22Rv1 (cell line): ENCODE results near the gene P4HB.
"Not testable (repeated sequence)": the region's sequence is repeated elsewhere in the genome, so short reads cannot be mapped to it uniquely, and the experiment has no call there.

Experiments
- H3K27ac ChIP-seq: fragments of 450-650 bp; 2 replicates; pipeline ENCODE4 v1.5.1; 2017
- CTCF ChIP-seq: fragments of 450-650 bp; IDR thresholded peaks from 2 replicates; pipeline ENCODE4 v1.5.1; 2017; ENCODE audit warnings: mild to moderate bottlenecking
- ZFX ChIP-seq: fragments of 450-650 bp; IDR thresholded peaks from 2 replicates; pipeline ENCODE4 v1.6.1; 2017; ENCODE audit warnings: antibody characterized with exemption, borderline replicate concordance

P4HB gene

DNA sequence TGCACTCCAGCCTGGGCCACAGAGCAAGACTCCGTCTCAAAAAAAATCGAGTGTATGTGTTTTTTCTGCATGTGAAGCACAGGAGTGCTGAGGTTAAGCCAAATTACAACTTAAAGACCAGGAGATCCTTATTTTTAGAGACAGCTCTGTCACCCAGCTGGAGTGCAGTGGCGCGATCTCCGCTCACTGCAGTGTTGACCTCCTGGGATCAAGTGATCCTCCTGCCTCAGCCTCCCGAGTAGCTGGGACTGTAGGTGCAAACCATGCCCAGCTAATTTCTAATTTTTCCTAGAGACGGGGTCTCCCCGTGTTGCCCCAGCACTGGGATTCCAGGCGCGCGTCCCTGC, 18.0 kb downstream of the P4HB start:
- H3K27ac ChIP-seq: 0 out of 2 replicates have a peak overlapping the region, but pooled peaks have one; percentile 7
- TF ChIP-seq CTCF: no peak
- no peak for TF ChIP-seq ZFX

DNA sequence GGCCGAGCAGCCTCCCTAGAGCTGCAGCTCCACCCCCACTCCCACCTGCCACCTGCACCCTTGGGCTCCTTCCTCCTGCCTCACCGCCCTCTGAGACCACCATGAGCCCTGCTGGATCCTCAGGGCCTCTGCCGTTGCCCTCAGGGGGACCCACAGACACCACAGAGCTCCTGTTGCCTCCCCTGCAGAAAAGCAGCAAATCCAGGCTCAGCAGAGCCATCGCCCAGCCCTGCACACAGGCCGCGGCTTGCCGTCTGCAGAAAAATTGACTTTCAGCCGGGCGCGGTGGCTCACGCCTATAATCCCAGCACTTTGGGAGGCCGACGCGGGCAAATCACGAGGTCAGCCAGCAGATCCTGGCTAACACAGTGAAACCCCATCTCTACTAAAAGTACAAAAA, 18.5 kb downstream of the P4HB start:
- H3K27ac ChIP-seq: no peak overlapping the region
- TF ChIP-seq CTCF (no peak), ZFX (no peak)

- H3K27ac ChIP-seq: no peak overlapping the region
- no peak for TF ChIP-seq CTCF
- no peak for TF ChIP-seq ZFX
These were observed 19.2 kb downstream of the P4HB start for GRCh38 chr17:81840826-81841778.

DNA sequence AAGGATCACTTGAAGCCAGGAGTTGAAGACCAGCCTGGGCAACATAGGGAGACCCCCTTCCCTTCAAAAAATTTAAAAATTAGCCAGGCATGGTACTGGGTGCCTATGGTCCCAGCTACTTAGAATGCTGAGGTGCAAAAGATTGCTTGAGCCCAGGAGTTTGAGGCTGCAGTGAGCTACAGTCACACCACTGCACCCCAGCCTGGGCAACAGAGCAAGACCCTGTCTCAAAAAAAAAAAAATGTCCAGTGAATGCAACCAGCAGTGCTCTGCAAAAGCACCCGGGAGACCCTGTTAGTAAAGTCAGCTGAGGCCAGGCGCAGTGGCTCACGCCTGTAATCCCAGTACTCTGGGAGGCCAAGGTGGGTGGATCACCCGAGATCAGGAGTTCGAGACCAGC, 20.3 kb downstream of the P4HB start:
- not testable (repeated sequence) for H3K27ac ChIP-seq

DNA sequence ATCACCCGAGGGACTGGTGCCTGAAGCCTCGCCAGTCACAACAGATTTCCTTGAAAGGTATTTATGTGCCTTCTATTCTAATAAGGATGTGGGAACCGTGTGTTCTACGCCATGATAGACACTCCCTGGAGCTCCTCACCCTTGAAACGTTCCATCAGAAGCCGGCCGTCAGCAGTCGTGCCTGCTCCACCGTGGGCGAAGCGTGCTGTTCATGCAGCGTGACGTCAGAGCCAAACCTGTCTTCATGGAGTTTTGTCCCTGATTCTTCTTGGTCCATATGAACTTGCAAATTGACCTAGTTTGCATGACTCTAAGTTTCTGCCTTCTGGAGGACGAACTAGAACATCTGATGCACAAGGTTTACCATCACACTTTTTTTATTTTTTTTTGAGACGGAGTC, 21.0 kb downstream of the P4HB start:
- no peak overlapping the region for H3K27ac ChIP-seq
- no peak for TF ChIP-seq CTCF
- TF ChIP-seq ZFX: no peak

- TF ChIP-seq CTCF (no peak), ZFX (no peak)
- no peak overlapping the region for H3K27ac ChIP-seq
These were observed 21.5 kb downstream of the P4HB start for GRCh38 chr17:81838753-81839255.

DNA sequence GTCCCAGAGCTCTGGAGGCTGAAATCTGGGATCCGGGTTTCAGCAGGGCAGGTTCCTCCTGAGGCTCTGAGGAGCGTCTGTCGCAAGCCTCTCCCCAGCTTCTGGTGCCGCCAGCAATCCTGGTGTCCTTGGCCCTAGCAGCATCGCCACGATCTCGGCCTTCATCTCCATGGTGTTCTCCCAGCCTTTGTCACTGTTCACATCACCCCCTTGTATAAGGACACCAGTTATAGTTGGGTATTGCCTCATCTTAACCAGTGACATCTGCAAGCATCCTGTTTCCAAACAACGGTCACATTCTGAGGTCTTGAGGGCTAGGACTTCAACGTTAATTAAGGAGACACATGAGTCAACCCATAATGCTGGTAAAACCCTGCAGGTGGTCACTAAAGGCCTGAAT, 22.7 kb downstream of the P4HB start:
- TF ChIP-seq CTCF (no peak), ZFX (no peak)
- no peak overlapping the region for H3K27ac ChIP-seq
